Superior temporal gyrus (tissue), 1 donor: ENCODE data around the gene PTPN22.

Experiments
- DNase-seq: peaks from one replicate; pipeline ENCODE4 v3.0.0-alpha.2; 2016; ENCODE audit errors: extremely low spot score

Gene PTPN22

DNA sequence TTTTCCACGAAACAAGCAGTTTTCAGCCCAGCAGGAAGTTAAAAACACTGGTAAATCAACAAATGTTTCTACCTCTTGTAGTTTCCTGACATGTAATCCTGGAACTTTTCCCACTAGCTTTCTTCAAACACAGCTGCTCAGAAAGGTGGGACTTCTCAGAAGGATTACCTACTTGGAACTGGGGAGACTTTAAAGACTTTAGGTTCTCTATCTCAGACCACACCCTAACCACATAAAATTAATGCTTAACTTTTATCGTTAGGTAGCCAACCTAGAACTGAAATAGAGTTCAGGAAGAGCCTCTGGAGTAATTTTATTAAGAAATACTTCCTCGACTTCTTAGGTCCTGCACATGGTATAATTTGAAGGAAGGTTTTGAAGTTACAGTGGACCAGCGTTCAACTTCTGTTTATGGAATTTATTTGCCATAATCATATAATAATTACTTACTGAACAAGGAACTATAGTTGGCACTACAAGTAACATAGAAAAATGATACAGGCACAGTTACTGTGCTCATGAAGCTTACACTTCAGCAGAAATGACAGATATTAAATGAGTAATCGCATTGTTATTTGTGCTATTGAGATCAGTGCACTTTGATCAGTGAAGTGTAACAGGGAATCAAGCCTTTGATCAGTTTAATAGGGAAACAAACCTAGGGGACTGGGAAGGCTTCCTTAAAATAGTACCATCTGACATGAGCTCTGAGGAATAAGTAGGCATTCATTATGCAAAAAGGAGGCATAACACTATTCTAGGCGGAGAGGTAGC lies 16.1 kb upstream of the PTPN22 start, which contains the start of gene BCL2L15:
BCL2L15 (minus strand) TSS at position 180 of the 774 bp plus-strand sequence. CDS start 206 bp downstream, outside the sequence.
- no peak for DNase-seq

- DNase-seq = no peak
Measured at GRCh38 chr1:113886417-113887401, 15.2 kb upstream of the PTPN22 start.

DNA sequence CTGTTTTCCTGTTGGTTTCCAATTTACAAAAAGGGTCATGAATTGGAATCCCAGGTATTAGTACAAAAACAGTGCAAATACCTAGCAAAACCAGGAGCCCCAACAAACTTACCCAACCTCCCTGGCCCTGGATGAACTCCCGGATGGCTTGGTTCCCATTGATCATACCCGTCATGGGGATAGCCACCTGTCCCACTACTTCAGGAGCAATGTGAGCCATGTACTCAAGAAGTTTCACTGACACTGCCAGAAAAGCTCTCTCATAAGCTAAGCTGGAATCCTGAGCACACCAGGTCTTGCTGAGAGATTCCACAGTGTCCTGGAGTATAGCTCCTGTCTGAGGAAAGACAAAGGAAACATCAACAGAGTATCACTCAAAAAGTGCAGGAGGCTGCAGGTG lies 10.1 kb upstream of the PTPN22 start:
- no peak for DNase-seq

DNA sequence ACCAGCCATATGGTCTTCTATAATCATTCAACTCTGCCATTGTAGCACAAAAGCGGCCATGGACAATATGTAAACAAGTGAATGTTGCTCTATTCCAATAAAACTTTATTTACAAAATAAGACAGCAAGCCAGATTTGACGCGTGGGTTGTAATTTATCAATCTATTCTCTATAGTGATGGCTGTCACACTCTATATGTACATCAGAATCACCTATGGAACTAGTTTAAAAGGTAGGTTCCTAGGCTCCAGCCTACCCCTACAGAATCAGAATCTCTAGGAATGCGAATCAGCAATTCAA lies 8.2 kb upstream of the PTPN22 start:
- DNase-seq = no peak

DNA sequence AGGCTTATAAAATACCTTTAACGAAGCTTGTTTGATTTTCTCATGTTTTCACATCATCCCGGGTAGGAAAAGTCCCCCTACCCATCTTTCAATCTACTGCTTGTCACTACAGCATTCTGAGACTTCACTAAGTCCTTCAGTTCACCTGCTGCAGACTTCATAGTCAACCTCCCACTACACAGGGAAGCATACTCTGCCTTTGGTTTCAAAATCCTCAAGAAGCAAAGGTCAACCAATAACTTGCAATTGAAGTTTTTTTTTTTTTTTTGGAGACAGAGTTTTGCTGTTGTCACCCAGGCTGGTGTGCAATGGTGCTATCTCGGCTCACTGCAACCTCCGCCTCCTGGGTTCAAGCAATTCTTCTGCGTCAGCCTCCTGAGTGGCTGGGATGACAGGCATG lies 4.7 kb upstream of the PTPN22 start:
- DNase-seq = no peak

GRCh38 chr1:113875714-113876113 lies 4.2 kb upstream of the PTPN22 start:
- DNase-seq = peak; percentile 27

GRCh38 chr1:113874012-113874879 lies 2.7 kb upstream of the PTPN22 start:
- DNase-seq = no peak

GRCh38 chr1:113872219-113872935 lies 865 bp upstream of the PTPN22 start:
- DNase-seq = no peak

DNA sequence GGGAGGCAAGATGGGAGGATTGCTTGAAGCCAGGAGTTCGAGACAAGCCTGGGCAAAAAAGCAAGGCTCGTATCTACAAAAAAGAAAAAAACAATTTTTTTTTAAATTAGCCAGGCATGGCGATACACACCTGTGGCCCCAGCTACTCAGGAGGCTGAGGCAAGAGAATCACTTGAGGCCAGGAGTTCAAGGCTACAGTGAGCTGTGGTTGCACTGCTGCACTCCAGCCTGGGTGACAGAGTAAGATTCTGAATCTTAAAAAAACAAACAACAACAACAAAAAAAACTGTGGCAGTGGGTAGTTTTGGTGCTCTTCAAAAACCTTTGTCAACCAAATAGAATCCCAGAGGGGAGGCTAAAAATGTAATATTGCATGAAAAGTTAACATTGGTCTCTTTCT lies 734 bp downstream of the PTPN22 start:
- no peak for DNase-seq

DNA sequence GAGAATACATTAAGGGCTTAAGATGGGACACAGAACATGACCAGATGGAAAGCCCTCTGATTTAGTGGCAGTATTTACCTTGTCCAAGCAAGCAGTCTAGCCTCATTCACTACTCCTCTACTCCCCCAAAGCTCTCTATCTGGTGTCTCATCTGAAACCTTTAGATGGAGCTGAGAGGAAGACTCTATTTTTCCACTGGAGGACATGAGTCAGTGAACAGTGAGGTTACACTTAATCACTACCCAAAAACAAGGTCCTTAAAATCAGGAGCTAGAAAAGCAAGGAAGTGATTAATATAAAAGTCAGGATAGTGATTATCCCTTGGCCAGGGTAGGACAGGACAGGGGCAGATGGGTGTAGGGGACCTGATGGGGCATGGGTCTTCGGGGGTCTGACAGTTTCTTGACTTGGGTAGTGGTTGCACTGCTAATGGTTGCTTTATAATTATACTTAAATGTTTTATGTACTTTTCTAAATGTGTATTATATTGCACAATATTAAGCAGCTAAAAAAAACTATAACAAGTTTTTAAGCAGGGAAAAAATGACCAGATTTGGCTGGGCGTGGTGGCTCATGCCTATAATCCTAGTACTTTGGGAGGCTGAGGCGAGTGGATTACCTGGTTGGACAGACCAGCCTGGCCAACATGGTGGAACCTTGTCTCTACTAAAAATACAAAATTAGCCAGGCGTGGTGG lies 3.0 kb downstream of the PTPN22 start:
- no peak for DNase-seq

GRCh38 chr1:113861641-113862040 lies 9.9 kb downstream of the PTPN22 start:
- no peak for DNase-seq

GRCh38 chr1:113860891-113861290 lies 10.6 kb downstream of the PTPN22 start:
- no peak for DNase-seq

- DNase-seq = no peak
Measured at GRCh38 chr1:113859478-113860175, 11.9 kb downstream of the PTPN22 start.

- DNase-seq = no peak
Measured at GRCh38 chr1:113858982-113859381, 12.5 kb downstream of the PTPN22 start.

GRCh38 chr1:113858418-113858817 lies 13.1 kb downstream of the PTPN22 start:
- DNase-seq = no peak

DNA sequence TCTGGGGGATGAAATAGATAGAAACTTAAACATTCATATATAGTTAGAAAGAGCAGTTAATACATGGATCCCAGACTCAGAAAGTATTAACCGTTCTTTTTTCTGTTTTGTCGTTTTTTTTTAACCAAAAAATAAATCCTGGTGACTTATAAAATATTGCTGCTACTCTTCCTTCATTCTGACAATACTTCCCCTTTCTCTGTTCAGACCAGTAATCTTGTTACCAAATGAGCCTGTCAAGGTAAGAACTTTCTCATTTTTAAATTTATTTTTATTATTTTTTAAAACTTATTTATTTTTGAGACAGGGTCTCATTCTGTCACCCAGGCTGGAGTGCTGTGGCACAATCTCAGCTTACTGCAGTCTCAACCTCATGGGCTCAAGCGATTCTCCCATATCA lies 13.7 kb downstream of the PTPN22 start:
- no peak for DNase-seq

- DNase-seq = no peak
Measured at GRCh38 chr1:113856401-113856790, 15.1 kb downstream of the PTPN22 start.

DNA sequence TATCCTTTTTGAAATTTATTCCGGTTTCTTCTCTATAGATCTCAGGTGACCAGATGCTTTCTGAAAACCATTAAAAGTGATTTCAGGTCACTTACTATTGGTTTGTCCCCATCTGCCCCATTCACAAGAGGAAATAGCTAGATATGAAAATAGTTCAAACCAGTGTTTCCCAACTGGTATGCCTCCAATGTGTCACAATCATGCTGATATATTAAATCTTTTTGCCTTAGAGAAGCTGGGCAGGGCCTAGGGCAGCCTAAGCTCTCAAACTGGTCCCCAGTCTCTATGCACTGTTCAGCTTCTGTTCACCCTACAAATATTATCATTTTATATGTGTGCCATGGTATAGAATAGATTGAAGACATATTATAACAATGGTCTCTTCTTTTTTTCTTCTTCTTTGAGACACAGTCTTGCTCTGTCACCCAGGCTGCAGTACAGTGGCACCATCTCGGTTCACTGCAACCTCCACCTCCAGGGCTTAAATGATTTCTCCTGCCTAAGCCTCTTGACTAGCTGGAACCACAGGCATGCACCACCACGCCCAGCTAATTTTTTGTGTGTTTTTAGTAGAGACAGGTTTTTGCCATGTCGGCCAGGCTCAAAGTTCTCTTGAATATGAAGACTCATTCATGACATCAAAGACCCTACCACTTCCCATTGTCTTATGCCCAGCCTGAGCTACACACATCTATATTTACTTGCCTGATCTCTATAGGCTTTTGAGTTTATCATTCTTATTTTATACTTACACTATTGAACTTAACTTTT lies 15.7 kb downstream of the PTPN22 start:
- DNase-seq = no peak

DNA sequence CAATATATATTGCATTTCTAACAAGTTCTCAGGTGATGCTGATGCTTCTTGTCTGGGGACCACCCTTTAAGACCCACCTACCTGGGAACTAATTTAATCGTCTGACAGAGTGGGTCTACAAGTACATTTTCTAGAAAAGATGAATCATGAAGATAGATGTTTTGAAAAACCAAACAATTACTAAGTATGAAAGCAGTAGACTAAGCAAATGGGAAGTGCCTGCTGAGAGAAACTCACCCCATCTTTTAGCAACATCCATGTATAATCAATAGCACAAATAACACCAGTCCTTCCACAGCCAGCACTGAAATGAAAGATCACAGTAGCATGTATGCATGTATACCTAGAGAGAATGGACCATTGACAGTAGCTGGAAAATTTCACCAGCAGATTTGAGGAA lies 17.3 kb downstream of the PTPN22 start:
- DNase-seq = no peak
